Measurements from ENCODE around the gene ATXN1. TPM values are rescaled to one million over a fixed set of nuclear protein-coding genes. Genes with fewer than 3 reads are reported as not detected.
A peak's percentile ranks its signal among the peaks of the same experiment; 100 is the strongest.

The ATXN1 gene
- polyA plus RNA-seq, 1 donor (not counting 4 experiments of a cell fraction or from before 2014, with no cell fraction given) = 9.7 TPM

DNA sequence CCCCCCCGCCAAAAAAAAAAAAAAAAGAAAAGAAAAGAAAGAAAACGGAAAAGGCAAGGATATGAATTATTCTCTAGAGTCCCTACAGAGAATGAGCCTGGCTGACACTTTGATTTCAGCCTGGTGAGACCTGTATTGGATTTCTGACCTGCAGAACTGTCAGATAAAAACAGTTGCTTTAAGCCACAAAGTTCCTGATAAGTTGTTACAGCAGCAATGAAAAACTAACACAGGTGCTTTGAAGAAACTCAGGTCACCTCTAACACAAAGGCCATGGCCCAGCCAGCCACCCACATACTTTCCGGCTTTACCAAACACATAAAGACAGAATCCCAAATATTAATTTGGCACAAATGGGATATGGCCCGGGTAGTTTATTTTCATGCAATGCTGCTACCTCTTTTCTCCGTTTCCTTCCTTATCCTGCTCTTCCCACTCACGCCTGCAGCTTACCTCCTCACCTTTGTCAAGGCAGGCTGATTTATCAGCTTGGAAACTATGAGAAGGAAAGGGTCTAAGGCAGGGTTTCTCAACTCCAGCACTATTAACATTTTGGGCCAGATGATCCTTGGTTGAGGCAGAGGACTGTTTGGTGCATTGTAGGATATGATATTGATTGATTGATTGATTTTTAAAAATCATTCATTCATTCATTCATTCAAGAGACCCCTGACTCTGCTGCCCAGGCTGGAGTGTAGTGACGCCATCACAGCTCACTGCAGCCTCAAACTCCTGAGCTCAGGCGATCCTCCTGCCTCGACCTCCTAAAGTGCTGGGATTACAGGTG lies 88.1 kb downstream of the ATXN1 start:
- peaks cover 39% of the 10 kb centered on the region for H3K4me1 ChIP-seq (ENCODE audit: control insufficient read depth, extremely low read depth, insufficient read depth, low read length)
- H3K9me3 ChIP-seq (ENCODE audit: control insufficient read depth, low read depth, low read length) = no peaks in the 10 kb centered on the region
- dilution Hi-C loops (cut with MboI; ENCODE audit: extremely low pct_ligation_motif_present, low sequenced_read_pairs) = no loop called here

DNA sequence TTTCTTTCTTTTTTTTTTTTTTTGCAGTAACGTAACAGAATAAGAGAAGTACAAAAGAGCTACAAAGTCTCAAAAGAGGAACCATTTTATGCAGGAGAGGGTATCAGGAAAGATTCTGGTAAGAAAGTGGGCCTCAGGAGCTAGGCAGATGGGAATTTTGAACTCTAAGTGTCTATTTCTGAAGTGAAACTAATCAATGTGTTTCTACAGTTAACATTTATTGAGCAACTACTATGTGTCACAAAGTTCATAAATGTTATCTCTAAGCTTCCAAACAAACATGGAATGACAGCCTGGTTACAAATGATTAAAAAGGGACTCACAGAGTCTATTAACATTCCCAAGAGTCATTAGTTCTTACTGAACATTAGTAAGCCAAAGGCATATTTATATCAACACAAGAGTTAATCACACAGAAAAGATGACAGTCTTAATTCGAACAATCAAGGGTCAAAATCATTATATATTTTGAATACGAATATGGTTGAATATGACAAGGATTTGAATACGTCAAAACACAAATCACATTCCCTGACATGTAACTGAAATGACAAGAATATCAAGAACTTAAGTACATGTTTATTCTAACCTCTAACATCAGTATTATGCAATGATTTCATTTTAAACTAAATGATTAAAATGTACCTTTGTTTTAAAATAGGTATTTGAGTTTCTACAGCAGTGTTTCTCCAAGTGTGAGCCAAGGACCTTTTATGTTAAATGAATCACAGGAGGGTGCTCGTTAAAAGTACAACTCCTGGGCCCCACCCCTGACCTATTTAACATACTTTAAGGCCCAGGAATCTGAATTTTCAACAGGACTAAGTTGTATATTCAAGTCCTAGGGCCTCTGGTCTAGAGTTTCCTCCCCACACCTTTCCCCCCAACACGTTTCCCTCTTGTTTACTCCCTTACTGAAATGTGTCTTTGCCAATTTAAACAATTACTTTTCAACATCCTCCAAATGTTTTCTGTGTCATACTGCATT lies 89.7 kb downstream of the ATXN1 start:
- FAIRE-seq (no peak), DNase-seq (ENCODE audit: low read depth, low spot score) (no peak)
- Histone ChIP-seq H2AFZ (ENCODE audit: control insufficient read depth, low read length) (no peak overlapping the region), H3K9me1 (ENCODE audit: control insufficient read depth, extremely low read depth, insufficient read depth, low read length) (no peaks in the 10 kb centered on the region), H3K79me2 (ENCODE audit: control insufficient read depth, insufficient read depth, low read length) (peaks cover 2% of the 10 kb centered on the region), H3K4me2 (ENCODE audit: control insufficient read depth, extremely low read depth, insufficient read depth, low read depth, low read length) (peak overlapping the region; percentile 50), H3K27me3 (ENCODE audit: control insufficient read depth, extremely low read depth, insufficient read depth, low read length) (no peaks in the 10 kb centered on the region), H3K9ac (ENCODE audit: control insufficient read depth, extremely low read depth, insufficient read depth, low read length) (no peak overlapping the region), H3K4me1 (ENCODE audit: control insufficient read depth, extremely low read depth, insufficient read depth, low read length) (peaks cover 47% of the 10 kb centered on the region), H3K4me3 (ENCODE audit: control insufficient read depth in 2 of 3, extremely low read depth in 1 of 3, insufficient read depth in 2 of 3, low read depth in 1 of 3, low read length in 3 of 3) (no peak overlapping the region), H3K9me3 (ENCODE audit: control insufficient read depth, low read depth, low read length) (no peaks in the 10 kb centered on the region), H3K27ac (ENCODE audit: control insufficient read depth, insufficient read depth, low read length) (peak overlapping the region; percentile 77), H4K20me1 (ENCODE audit: control insufficient read depth, extremely low read depth, insufficient read depth, low read length) (no peaks in the 10 kb centered on the region), H3K36me3 (ENCODE audit: control insufficient read depth in 2 of 2, extremely low read depth in 1 of 2, insufficient read depth in 2 of 2, low read length in 2 of 2) (no peaks in the 10 kb centered on the region)
- dilution Hi-C loops (cut with MboI; ENCODE audit: extremely low pct_ligation_motif_present, low sequenced_read_pairs) = no loop called here
- TF ChIP-seq, protein P1, sequence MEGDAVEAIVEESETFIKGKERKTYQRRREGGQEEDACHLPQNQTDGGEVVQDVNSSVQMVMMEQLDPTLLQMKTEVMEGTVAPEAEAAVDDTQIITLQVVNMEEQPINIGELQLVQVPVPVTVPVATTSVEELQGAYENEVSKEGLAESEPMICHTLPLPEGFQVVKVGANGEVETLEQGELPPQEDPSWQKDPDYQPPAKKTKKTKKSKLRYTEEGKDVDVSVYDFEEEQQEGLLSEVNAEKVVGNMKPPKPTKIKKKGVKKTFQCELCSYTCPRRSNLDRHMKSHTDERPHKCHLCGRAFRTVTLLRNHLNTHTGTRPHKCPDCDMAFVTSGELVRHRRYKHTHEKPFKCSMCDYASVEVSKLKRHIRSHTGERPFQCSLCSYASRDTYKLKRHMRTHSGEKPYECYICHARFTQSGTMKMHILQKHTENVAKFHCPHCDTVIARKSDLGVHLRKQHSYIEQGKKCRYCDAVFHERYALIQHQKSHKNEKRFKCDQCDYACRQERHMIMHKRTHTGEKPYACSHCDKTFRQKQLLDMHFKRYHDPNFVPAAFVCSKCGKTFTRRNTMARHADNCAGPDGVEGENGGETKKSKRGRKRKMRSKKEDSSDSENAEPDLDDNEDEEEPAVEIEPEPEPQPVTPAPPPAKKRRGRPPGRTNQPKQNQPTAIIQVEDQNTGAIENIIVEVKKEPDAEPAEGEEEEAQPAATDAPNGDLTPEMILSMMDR (optimal IDR thresholded peaks at IDR 0.05 in 1 of 3, IDR thresholded peaks at IDR 0.05 in 1 of 3, conservative IDR thresholded peaks at IDR 0.05 in 1 of 3; ENCODE audit: extremely low read depth in 1 of 3, insufficient read depth in 2 of 3, low read length in 3 of 3) = no peak
- TF ChIP-seq EZH2 (IDR thresholded peaks at IDR 0.05; ENCODE audit: low read length) = no peak

More for the DNA sequence above, 88.1 kb downstream of the ATXN1 start:
- TF ChIP-seq, protein P1 (optimal IDR thresholded peaks at IDR 0.05 in 1 of 3, IDR thresholded peaks at IDR 0.05 in 1 of 3, conservative IDR thresholded peaks at IDR 0.05 in 1 of 3; ENCODE audit: extremely low read depth in 1 of 3, insufficient read depth in 2 of 3, low read length in 3 of 3) = no peak
- no peak for TF ChIP-seq EZH2 (IDR thresholded peaks at IDR 0.05; ENCODE audit: low read length)
- FAIRE-seq = no peak
- no peak for DNase-seq (ENCODE audit: low read depth, low spot score)
- Histone ChIP-seq H3K79me2 (ENCODE audit: control insufficient read depth, insufficient read depth, low read length) (peaks cover 2% of the 10 kb centered on the region), H3K27me3 (ENCODE audit: control insufficient read depth, extremely low read depth, insufficient read depth, low read length) (no peaks in the 10 kb centered on the region), H3K36me3 (ENCODE audit: control insufficient read depth in 2 of 2, extremely low read depth in 1 of 2, insufficient read depth in 2 of 2, low read length in 2 of 2) (no peaks in the 10 kb centered on the region), H3K9me1 (ENCODE audit: control insufficient read depth, extremely low read depth, insufficient read depth, low read length) (no peaks in the 10 kb centered on the region), H3K9ac (ENCODE audit: control insufficient read depth, extremely low read depth, insufficient read depth, low read length) (no peak overlapping the region), H2AFZ (ENCODE audit: control insufficient read depth, low read length) (no peak overlapping the region), H3K4me3 (ENCODE audit: control insufficient read depth in 2 of 3, extremely low read depth in 1 of 3, insufficient read depth in 2 of 3, low read depth in 1 of 3, low read length in 3 of 3) (no peak overlapping the region), H4K20me1 (ENCODE audit: control insufficient read depth, extremely low read depth, insufficient read depth, low read length) (no peaks in the 10 kb centered on the region), H3K27ac (ENCODE audit: control insufficient read depth, insufficient read depth, low read length) (no peak overlapping the region), H3K4me2 (ENCODE audit: control insufficient read depth, extremely low read depth, insufficient read depth, low read depth, low read length) (no peak overlapping the region)

All from keratinocyte (primary cell).